NB4 (cell line): ENCODE data around the gene NT5DC3.

Experiments
- POLR2A ChIP-seq: IDR thresholded peaks from 2 replicates; pipeline ENCODE4 v1.6.1; 2011; ENCODE audit warnings: mild to moderate bottlenecking; ENCODE audit not compliant: insufficient read length; ENCODE audit errors: extremely low read depth
- TF ChIP-seq, protein P1 (sequence below): IDR thresholded peaks from one replicate; pipeline ENCODE4 v1.5.1; 2012; ENCODE audit warnings: low read depth, low read length
- TF ChIP-seq, protein P2 (sequence below): IDR thresholded peaks from 2 replicates; pipeline ENCODE4 v1.6.1; 2011; ENCODE audit warnings: low read depth, low read length

DNA sequence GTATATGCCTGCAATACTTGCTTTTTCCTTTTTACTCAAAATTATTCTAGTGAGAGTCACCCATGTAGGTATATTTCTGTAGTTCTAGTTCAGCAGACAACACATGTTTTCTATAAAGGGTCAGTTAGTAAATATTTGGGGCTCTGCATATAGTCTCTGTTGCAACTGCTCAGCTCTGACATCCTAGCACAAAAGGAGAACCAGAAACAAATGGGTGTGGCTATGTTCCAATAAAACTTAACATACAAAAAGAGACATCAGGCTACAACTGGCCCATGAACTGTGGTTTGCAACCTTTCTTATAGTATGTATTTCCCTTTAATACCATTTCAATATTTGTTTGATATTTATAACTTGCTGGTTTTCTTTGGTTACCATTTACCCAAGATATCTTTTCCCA is 11.9 kb downstream of the NT5DC3 start:
- TF ChIP-seq, protein P1, sequence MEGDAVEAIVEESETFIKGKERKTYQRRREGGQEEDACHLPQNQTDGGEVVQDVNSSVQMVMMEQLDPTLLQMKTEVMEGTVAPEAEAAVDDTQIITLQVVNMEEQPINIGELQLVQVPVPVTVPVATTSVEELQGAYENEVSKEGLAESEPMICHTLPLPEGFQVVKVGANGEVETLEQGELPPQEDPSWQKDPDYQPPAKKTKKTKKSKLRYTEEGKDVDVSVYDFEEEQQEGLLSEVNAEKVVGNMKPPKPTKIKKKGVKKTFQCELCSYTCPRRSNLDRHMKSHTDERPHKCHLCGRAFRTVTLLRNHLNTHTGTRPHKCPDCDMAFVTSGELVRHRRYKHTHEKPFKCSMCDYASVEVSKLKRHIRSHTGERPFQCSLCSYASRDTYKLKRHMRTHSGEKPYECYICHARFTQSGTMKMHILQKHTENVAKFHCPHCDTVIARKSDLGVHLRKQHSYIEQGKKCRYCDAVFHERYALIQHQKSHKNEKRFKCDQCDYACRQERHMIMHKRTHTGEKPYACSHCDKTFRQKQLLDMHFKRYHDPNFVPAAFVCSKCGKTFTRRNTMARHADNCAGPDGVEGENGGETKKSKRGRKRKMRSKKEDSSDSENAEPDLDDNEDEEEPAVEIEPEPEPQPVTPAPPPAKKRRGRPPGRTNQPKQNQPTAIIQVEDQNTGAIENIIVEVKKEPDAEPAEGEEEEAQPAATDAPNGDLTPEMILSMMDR = no peak
- no peak for TF ChIP-seq POLR2A
- TF ChIP-seq, protein P2, sequence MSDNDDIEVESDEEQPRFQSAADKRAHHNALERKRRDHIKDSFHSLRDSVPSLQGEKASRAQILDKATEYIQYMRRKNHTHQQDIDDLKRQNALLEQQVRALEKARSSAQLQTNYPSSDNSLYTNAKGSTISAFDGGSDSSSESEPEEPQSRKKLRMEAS = no peak
